RWPE1 (cell line): ENCODE measurements around the gene CDK14.

Experiments used
- CTCF ChIA-PET: fragments of 350-600 bp; sonication (Branson Sonifier 250); formaldehyde crosslinking; extraction: SDS; loops from one replicate; lab custom pipeline; 2021; lab: Yijun Ruan, JAX
- POLR2A ChIA-PET: fragments of 400-600 bp; formaldehyde crosslinking; extraction: SDS; loops from one replicate; lab custom pipeline; 2020; ENCODE audit warnings: antibody characterized with exemption; ENCODE audit not compliant: low non-redundant PET; lab: Yijun Ruan, JAX
- DNase-seq: peaks from one replicate; pipeline ENCODE4 v3.0.0; 2012; ENCODE audit warnings: low spot score
- H3K27ac ChIP-seq: fragments of 450-650 bp; 2 replicates; pipeline ENCODE4 v1.5.1; 2017
- TF ChIP-seq, protein P1 (sequence below): fragments of 450-650 bp; conservative IDR thresholded peaks from 2 replicates; pipeline ENCODE4 v1.5.1; 2017; ENCODE audit warnings: low read depth, mild to moderate bottlenecking

The CDK14 gene

DNA sequence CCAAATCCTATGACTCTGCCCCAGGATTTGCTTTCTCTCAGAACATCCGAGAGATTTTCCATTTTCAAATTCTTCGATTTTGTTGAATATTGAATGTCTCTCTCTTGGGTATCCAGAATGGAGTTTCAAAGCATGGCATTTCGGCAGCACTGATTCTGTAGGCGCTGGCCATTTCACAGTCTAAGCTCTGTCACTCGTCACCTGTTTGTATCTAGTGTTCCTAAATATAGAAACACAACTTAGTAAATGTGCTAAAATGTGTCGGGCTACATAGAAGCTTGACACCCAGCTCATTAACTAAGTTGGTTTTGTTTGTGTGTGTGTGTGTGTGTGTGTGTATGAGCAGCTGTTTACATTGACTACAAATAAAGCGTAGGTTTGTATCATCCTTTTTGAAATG is 494.6 kb downstream of the CDK14 start:
- no peak overlapping the region for H3K27ac ChIP-seq
- TF ChIP-seq, protein P1, sequence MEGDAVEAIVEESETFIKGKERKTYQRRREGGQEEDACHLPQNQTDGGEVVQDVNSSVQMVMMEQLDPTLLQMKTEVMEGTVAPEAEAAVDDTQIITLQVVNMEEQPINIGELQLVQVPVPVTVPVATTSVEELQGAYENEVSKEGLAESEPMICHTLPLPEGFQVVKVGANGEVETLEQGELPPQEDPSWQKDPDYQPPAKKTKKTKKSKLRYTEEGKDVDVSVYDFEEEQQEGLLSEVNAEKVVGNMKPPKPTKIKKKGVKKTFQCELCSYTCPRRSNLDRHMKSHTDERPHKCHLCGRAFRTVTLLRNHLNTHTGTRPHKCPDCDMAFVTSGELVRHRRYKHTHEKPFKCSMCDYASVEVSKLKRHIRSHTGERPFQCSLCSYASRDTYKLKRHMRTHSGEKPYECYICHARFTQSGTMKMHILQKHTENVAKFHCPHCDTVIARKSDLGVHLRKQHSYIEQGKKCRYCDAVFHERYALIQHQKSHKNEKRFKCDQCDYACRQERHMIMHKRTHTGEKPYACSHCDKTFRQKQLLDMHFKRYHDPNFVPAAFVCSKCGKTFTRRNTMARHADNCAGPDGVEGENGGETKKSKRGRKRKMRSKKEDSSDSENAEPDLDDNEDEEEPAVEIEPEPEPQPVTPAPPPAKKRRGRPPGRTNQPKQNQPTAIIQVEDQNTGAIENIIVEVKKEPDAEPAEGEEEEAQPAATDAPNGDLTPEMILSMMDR = no peak
- POLR2A ChIA-PET = no interaction called here
- no peak for DNase-seq
- CTCF ChIA-PET = interaction anchor here (0.5 to 1.3 kb wide), 5 partner anchors 10 to 692 kb away, joined by 3 to 10 read pairs (median 3); no protein-coding TSS in a partner anchor

DNA sequence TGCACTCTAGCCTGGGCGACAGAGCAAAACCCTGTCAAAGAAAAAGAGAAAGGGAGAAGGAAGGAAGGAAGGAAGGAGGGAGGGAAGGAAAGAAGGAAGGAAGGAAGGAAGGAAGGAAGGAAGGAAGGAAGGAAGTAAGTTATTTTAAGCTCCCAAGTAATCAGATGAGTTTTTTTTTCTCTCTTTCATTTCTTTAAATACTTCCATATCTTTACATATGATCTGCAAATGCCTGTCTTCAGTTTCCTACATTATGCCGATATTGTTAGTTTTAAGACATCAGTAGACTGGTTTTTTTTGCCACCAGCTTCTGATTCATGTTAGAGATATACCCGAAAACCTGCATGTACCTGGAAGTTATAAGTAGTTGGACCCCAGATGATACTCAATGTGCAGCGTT is 495.5 kb downstream of the CDK14 start:
- ChIA-PET CTCF (no interaction called here), POLR2A (no interaction called here)
- no peak for DNase-seq
- no peak overlapping the region for H3K27ac ChIP-seq
- TF ChIP-seq, protein P1 = no peak

DNA sequence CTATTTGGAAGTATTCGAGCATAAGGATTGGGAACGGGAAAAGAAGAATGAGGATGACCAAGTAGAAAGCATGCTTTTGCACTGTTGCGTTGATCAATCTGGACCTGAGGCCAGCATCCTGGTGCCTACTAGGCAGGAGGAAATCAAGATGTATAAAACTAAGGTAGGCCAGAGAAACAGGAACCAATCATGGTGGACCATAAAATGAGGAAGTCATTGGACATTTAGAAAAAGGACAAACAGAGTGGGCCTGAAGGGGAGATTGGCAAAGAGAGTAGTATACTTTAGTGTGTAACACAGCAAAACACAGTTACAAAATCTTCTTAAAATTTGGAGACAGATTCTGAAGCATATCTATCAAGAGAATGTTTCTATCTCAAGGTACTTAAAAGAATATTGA is 497.1 kb downstream of the CDK14 start:
- H3K27ac ChIP-seq = no peak overlapping the region
- DNase-seq = no peak
- TF ChIP-seq, protein P1 = no peak
- ChIA-PET CTCF (no interaction called here), POLR2A (no interaction called here)

DNA sequence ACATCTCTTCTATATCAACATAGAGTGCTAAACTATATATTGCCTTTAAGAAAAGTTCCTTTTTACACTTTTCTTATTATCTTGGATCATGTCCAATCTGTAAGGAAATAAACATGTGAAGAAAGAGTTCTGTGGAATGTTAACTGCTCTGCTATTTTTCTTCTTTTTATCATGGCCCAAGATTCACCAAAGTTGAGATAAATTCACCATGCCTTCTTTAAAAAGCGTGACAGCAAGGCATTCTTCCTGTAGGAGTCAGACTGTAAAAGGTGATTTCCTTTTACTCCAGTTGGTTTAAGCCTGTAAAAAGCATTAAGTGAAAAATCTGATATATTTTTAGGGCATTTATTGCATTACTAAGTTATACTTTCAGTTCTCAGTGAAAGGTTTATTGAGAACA is 502.4 kb downstream of the CDK14 start:
- ChIA-PET CTCF (no interaction called here), POLR2A (no interaction called here)
- no peak for DNase-seq
- H3K27ac ChIP-seq = no peak overlapping the region
- TF ChIP-seq, protein P1 = no peak

DNA sequence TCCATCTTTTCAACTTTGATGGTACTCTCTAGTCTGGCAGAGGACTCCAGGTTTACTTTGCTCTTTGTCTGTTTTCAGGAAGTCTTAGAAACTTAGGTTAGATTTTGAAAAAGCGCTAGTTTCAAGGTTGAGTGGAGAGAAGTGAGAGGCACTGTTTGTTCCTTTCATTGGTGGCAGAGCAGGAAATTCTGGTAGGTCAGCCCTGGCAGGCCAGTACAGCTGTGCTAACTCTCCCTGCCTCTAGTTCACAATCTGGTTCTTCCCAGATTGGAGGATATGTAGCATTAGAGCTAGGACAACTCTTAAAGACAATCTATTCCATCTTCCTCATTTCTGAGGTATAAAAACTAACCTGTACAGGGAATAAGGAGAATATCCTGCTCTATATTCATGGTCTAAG is 507.2 kb downstream of the CDK14 start:
- POLR2A ChIA-PET = no interaction called here
- H3K27ac ChIP-seq = no peak overlapping the region
- no peak for DNase-seq
- TF ChIP-seq, protein P1 = no peak
- CTCF ChIA-PET = interaction anchor here (0.7 kb wide), 1 partner anchor 883 kb away, joined by 3 read pairs; no protein-coding TSS in a partner anchor

DNA sequence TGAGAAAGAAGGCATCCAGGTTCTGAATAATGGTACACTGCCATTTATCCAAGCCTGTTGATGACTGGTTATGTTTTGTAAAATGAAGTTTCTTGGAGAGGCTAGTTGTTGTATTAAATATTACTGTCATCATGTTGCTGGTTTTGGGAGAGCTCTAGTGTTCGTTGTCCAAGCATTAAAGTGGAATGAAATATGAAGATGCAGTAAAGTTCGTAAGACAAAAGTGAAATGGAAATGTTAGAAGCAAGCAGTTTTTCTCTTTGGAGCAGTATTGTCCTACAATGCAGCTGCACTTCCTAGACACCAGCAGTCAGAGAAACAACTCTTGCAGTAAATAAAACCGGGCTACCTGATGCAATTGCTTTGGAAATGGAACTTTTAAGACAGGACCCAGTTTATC is 511.3 kb downstream of the CDK14 start:
- CTCF ChIA-PET = interaction anchor here (0.6 kb wide), 1 partner anchor 25 kb away, joined by 3 read pairs; no protein-coding TSS in a partner anchor
- no peak overlapping the region for H3K27ac ChIP-seq
- POLR2A ChIA-PET = no interaction called here
- DNase-seq = no peak
- TF ChIP-seq, protein P1 = no peak
